ENCODE results near the gene PAK5. TPM values are rescaled to one million over a fixed set of nuclear protein-coding genes. Genes with fewer than 3 reads are reported as not detected.
"Not testable (repeated sequence)": the region's sequence is repeated elsewhere in the genome, so short reads cannot be mapped to it uniquely, and the experiment has no call there.

The PAK5 gene
- total RNA-seq, 1 experiment from 2014 or later, result 0.21 TPM

GRCh38 chr20:9686001-9686400, 152.9 kb downstream of the PAK5 start:
- DNase-seq (ENCODE audit: low spot score), result no peak

- DNase-seq (ENCODE audit: low spot score), result no peak
Measured at GRCh38 chr20:9685011-9685410, 153.9 kb downstream of the PAK5 start.

- DNase-seq (ENCODE audit: low spot score), result no peak
Measured at GRCh38 chr20:9677100-9677623, 161.7 kb downstream of the PAK5 start.

GRCh38 chr20:9672981-9673380, 165.9 kb downstream of the PAK5 start:
- DNase-seq (ENCODE audit: low spot score), result no peak

GRCh38 chr20:9672027-9672426, 166.8 kb downstream of the PAK5 start:
- DNase-seq (ENCODE audit: low spot score), result no peak

GRCh38 chr20:9668381-9668780, 170.5 kb downstream of the PAK5 start:
- no peak for DNase-seq (ENCODE audit: low spot score)

- no peak for DNase-seq (ENCODE audit: low spot score)
Measured at GRCh38 chr20:9663423-9663822, 175.5 kb downstream of the PAK5 start.

- DNase-seq (ENCODE audit: low spot score), result no peak
Measured at GRCh38 chr20:9660236-9660868, 178.5 kb downstream of the PAK5 start.

- DNase-seq (ENCODE audit: low spot score), result no peak
Measured at GRCh38 chr20:9647741-9648140, 191.1 kb downstream of the PAK5 start.

GRCh38 chr20:9646375-9646774, 192.5 kb downstream of the PAK5 start:
- DNase-seq (ENCODE audit: low spot score), result no peak

- no peak for DNase-seq (ENCODE audit: low spot score)
Measured at GRCh38 chr20:9642882-9643281, 196.0 kb downstream of the PAK5 start.

- DNase-seq (ENCODE audit: low spot score), result not testable (repeated sequence)
Measured at GRCh38 chr20:9641499-9642000, 197.3 kb downstream of the PAK5 start.

GRCh38 chr20:9637889-9638288, 201.0 kb downstream of the PAK5 start:
- no peak for DNase-seq (ENCODE audit: low spot score)

GRCh38 chr20:9635750-9636149, 203.1 kb downstream of the PAK5 start:
- peak; percentile 8 for DNase-seq (ENCODE audit: low spot score)

GRCh38 chr20:9634327-9634726, 204.5 kb downstream of the PAK5 start:
- no peak for DNase-seq (ENCODE audit: low spot score)

GRCh38 chr20:9632991-9633390, 205.9 kb downstream of the PAK5 start:
- DNase-seq (ENCODE audit: low spot score), result no peak

GRCh38 chr20:9632265-9632664, 206.6 kb downstream of the PAK5 start:
- no peak for DNase-seq (ENCODE audit: low spot score)

GRCh38 chr20:9630554-9630953, 208.3 kb downstream of the PAK5 start:
- no peak for DNase-seq (ENCODE audit: low spot score)

GRCh38 chr20:9629831-9630230, 209.0 kb downstream of the PAK5 start:
- no peak for DNase-seq (ENCODE audit: low spot score)

GRCh38 chr20:9628589-9628988, 210.3 kb downstream of the PAK5 start:
- DNase-seq (ENCODE audit: low spot score), result no peak

GRCh38 chr20:9628141-9628540, 210.7 kb downstream of the PAK5 start:
- no peak for DNase-seq (ENCODE audit: low spot score)

- no peak for DNase-seq (ENCODE audit: low spot score)
Measured at GRCh38 chr20:9627219-9627618, 211.7 kb downstream of the PAK5 start.

- DNase-seq (ENCODE audit: low spot score), result no peak
Measured at GRCh38 chr20:9626357-9626756, 212.5 kb downstream of the PAK5 start.

- peak; percentile 73 for DNase-seq (ENCODE audit: low spot score)
Measured at GRCh38 chr20:9617940-9618339, 220.9 kb downstream of the PAK5 start.
